Stimulated activated CD4-positive, alpha-beta T cell treated with anti-CD3 and anti-CD28 coated beads, Interleukin-15, amount 100 ng/mL, for 48 hours (primary cell): ENCODE measurements around the gene NPIPB8.
"Not testable (repeated sequence)": the region's sequence is repeated elsewhere in the genome, so short reads cannot be mapped to it uniquely, and the experiment has no call there.

Source experiments
- DNase-seq, 2 donors: peaks; one replicate each; pipeline ENCODE4 v3.0.0-alpha.2; 2020; ENCODE audit warnings: low read depth in 2 of 2

Gene NPIPB8

DNA sequence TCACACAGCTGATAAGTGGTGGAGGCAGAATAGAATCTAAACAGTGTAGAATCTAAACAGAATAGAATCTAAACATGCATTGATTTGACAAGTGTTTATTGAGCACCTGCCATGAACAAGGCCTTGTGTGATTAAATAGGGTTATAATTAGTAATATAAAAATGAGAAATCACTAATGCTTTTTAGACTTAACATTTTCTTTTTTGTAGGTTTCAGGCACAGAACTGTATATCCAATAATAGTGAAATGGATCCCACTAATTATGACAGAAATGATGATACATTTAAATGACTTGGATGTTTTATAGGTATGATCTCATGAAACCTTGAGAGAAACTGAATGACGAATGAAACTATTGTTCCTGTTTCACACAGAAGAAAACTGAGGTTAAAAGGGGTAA, at the start of gene NPIPB8:
NPIPB8 (plus strand) TSS at position 301 of the 400 bp plus-strand sequence. CDS start 296 bp downstream, outside the sequence.
- DNase-seq = not testable (repeated sequence)

DNA sequence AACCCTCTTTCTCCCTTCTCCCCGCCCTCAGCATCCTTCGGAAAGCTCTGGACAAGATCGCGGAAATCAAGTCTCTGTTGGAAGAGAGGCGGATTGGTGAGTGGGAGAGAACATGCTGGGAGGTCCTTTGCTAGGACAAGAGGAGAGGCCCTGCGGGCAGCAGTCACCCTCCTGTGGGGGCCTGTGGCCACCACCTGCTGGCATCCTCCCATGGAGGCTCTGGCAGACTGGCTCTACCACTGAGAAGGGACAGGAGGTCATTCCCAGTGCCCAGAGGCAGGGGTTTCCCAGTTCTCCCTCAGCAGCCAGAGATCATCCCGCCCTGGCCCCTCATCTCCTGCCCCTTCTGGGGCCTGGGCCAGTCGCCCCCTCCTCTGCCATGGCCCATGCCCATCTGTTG, 48.8 kb upstream of the NPIPB8 start:
- no peak for DNase-seq

DNA sequence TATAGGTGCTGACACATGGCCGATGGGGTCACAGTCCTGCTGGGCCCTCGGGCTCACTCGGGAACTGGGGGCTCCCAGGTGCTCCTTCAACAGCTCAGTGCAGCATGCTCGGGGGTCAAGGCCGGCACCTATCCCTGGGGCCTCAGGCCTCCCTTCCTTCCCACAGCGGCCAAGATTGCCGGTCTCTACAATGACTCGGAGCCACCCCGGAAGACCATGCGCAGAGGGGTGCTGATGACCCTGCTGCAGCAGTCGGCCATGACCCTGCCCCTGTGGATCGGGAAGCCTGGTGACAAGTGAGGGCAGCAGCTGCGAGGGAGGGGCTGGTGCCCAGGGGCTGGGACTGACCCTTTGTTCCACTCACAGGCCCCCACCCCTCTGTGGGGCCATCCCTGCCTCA, 47.9 kb upstream of the NPIPB8 start:
- no peak for DNase-seq

DNA sequence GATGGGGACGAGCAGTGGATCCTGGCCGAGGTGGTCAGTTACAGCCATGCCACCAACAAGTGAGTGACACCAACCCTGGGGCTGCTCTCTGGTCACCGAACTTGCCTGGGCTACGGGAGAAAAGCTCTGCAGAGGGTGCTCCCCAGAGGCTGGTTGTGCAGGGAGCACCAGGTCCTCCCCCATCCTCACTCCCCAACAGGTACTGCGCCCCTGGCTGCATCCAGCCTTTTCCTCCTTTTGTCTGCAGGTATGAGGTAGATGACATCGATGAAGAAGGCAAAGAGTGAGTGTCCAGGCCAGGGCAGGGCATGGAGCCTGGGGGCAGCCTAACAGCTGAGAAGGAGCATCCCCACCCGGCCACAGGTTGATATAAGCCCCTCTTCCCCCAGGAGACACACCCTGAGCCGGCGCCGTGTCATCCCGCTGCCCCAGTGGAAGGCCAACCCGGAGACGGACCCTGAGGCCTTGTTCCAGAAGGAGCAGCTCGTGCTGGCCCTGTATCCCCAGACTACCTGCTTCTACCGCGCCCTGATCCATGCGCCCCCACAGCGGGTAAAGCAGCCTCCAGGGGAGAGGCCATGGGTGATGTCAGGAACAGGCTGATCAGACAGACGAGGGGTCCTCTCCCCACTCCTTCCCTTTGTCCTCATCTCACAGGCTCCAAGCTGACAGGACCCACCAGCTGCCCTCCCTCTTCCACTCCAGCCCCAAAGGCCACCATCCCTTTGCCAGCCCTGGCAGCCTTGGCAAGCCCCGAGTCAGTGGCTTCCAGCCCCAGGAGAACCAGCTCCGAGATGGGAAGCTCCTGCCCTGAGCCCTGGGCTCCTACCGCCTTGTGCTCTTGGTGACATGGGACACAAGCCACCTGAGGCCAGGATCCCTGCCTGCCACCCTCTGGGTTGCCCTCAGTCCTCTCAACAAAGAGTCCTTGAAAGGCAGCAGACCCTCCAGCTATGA, 47.2 kb upstream of the NPIPB8 start:
- DNase-seq = no peak

DNA sequence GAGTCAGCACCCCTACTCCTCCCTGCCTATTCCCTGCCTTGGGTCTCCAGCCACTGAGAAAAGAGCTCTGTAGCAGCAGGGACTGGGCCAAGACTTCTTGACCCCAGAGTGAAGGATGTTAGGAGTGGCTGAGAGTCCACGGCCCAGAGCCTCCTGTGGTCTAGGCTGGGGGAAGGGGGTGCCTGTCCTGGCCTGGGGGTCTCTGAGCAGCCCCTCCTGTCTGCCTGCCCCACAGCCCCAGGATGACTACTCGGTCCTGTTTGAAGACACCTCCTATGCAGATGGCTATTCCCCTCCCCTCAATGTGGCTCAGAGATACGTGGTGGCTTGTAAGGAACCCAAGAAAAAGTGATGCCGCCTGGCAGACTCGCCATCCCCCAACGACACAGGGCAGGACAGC, 46.5 kb upstream of the NPIPB8 start:
- no peak for DNase-seq

DNA sequence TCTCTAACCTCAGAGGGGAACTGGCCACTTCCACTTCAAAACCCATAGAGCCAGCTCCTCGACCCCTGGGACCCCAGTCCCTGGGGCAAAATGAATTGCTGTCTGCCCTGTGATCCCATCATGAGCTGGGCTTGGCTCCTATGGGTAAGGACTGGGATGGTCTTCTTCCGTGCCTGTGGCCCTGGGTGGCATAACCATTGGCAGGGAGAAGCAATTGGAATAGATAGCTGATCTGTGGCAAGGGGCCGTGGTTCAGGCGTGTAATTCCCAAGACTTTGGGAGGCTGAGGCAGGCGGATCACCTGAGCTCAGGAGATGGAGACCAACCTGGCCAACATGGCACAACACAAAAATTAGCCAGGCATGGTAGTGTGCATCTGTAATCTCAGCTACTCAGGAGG, 45.4 kb upstream of the NPIPB8 start:
- DNase-seq = no peak

DNA sequence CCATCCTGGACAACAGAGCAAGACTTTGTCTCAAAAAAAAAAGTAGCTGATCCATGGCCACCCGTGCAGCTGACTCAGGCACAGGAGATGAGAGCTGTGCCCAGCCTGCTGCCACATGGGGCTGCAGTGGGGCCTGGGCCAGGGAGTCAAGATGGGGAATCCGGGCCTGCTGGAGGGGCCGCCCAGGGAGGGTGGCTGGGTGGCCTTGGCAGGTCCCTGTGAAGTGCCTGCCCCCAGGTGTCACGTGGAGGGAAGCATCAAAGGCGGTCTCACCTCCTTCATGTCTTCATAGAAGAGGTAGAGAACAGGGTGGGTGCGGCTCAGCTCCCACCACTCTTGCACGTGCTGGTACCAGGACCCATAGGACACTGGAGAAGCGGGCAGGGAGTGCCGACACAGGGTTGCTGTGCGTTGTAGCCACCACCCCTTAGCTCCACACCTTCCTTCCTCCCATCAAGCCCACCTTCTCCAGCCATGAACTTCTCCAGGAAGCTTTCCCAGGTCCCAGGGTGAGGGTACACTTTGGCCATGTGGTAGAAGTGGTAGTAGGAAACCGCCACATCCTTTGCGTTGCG, 44.8 kb upstream of the NPIPB8 start:
- DNase-seq = no peak

DNA sequence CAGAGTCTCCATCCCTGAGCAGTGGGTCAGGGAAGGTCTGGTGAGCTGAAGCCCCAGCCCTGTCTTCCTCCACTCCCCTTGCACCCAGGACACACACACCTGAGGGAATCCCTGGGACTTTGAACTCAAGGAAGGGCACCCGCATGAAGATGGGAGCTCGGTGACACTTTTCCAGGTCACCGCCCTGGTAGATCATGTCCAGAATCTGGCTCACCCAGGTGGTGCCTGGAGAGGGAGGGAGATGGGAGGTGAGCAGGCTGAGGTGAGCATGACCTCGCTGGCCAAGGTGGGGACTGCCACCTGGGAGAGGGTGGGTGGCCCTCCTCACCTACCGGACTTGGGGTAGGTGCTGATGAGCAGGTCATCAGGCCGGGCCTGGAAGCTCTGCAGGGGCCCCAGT, 42.4 kb upstream of the NPIPB8 start:
- not testable (repeated sequence) for DNase-seq

DNA sequence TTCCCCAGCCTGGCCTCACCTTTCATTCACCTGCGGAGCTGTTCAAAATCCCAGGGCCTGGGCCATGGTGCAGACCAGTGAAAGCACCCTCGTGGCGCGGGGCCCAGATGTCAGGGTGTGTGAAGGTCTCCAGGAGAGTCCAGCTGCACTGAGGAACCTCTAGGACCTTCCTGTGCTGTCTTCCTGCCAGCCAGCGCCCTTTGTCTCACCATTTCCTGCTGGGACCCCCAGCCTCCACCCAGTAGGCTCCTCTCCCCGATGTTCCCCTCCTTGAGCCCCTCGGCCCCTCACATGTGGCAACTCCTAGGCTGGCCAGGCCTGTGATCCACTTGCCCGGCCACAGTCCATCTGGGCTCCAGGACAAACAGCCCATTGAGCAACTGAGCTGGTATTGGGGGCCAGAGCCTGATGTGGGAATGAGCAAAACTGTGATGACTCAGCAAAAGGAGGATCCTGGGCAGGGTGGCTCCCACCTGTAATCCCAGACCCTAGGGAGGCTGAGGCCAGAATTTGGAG, 41.7 kb upstream of the NPIPB8 start:
- DNase-seq = no peak

DNA sequence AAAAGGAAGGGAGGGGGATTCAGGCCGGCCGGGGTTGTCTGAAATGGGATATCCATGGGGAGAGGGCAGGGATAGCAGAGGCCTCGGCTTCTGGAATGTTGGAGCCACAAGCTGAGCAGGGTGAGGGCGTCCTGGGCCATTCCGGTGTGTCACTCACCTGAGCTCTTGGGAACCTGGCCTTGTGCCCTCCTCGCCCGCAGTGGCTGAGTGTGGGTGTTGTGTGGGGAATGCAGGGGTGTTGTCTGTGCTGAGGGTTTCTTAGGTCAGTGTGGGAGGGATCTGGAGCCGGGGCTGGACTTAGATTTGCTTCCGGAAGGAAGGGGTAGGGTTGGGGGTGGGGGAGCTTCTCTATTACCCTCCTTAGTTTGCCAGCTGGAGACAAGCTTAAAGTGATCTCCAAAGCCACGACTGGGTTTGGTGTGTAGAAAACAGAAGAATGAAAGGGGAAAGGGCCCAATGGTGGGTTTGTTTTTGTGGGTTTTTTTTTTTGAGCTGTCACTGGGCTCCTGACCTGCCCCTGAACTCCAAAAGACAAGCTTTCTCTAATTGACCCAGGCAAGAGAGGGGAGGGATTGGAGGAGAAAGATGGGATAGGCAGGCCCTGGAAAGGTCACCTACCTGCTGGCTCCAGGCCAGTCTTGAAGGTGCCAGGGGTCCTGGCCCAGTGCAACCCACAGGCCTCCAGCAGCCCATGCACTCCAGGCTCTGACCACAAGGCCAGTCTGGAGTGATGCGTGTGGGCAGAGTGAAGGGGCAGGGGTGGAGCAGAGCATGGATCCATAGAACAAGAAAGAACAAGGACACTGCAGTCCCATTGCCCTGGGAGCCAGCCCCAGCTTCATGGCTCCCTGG, 40.8 kb upstream of the NPIPB8 start, which contains the start of gene SULT1A2:
SULT1A2 (minus strand) TSS at position 211 of the 852 bp plus-strand sequence. CDS start 1,120 bp downstream, outside the sequence.
- DNase-seq = no peak

DNA sequence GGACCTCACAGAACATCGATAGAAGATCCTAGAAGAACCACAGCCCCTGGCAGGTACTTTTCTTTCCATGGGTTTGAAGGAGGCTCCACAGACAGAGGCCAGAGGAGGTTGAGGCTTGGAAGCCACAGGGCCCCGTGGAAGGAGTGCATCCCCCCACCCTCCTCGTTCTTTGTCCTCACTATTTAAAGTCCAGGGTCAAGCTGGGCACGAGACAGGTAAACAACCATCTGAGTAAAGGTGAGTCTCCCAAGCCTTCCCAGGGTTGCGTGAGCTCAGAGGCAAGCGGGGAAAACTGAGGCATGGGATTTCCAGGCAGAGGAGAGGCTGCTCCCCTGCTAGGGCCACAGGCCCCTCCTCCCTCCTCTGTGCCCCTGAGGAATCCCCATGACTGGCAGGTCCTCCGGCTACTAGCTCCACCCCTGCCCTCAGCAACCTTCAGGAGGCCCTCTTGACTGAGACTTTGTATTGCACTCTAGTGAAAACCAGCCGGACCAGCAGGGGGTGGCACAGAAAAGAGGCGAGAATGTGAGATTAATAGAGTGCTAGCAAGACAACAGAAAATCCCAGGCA, 40.1 kb upstream of the NPIPB8 start:
- no peak for DNase-seq

DNA sequence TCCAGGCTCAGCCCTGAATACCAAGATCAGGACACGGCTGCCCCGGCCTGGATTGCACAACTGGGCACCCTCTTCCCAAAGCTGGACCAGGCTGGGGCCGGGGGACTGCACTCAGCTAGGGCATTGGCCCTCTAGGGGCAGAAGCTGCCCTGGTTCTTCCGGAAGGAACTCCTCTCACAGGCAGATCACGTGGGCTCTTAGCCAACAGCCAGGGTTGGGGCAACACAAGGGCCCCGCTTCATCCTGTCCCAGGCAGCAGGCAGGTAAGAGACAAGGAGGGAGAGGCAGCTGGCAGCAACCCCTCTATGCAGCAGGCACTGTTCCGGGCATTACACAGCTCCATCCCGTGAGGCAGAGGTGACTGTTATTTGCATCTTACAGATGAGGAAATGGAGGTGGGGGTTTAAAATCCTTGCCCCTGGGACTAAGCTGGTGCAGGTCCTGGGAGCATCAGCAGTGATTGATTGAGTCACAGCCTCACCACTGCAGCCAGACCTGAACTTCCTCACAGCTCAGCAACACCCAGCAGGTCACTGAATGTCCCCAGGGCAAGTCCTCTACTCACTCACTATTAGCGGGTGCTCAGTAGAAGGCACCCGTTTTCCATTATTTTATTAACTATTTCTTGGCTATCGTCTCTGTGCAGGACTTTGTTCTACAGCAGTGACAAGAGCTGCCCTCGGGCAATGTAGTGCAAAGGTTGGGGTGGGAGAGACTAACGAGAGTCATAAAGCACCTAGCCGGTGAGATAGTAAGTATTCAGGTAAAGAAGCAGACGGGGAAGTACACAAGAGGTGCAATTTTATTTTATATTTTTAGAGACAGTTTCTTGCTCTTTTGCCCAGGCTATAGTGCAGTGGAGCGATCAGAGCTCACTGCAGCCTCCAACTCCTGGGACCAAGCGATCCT, 38.2 kb upstream of the NPIPB8 start:
- DNase-seq = not testable (repeated sequence)

DNA sequence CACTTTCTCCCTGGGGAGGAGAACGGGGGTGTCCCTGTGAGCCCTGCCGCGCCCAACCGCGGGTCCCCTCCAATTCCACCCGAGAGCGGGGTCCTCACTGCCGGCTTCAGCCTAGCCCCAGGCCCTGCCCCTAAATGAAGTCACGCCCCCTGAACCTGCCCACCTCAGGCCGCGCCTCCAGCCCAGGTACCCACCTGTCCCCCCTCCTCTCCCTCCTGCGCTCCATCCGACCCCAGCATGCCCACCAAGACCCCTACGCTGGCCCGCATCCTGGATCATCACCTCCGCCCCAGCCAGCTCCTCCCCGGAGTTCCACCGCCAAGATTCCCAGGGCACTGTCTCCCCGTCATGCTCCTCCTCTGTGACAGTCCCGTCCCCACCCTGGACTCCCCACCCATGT, 36.9 kb upstream of the NPIPB8 start:
- not testable (repeated sequence) for DNase-seq

DNA sequence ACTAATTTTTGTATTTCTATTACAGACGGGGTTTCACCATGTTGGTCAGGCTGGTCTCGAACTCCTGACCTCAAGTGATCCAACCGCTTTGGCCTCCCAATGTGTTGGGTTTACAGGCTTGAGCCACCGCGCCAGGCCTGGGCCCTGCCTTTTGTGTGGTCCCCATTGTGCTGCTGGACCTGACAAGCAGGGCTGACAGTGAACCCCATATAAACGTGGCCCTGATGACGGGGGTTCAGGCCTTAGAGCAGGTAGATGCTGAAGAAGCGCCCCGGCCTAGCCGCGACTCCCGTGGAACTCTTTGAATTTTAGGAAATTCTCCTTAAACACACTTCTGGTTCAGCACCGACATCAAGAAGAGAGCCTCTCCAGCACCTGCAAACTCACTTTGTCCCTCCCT, 36.3 kb upstream of the NPIPB8 start:
- not testable (repeated sequence) for DNase-seq

DNA sequence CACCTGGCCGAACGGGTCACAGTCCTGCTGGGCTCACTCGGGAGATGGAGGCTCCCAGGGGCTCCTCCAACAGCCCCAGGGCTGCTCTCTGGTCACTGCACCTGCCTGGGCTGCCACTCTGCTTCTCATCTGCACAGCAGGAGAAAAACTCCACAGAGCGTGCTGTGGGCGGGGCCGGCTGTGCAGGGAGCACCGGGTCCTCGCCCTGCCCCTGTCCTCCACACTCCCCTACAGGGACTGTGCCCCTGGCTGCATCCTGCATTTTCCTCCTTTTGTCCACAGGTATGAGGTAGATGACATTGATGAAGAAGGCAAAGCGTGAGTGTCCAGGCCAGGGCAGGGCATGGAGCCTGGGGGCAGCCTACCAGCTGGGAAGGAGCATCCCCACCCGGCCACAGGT, 35.8 kb upstream of the NPIPB8 start:
- DNase-seq = not testable (repeated sequence)

DNA sequence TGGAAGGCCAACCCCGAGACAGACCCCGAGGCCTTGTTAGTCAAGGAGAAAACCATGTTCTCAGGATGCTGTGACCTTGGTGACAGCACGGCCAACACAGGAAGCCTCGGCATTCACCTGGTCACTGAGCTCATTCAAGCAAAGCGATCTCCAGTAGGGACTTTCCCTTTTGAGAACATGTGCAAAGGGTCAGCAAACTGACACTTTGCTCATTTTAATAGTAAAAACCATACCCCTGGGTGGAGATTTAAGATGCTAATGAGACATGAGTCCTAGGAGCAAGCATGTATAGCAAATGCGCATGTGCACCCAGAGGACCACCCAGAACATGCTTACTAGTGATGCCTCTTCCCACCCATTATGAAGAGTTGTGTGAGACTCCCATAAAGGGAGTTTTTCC, 35.3 kb upstream of the NPIPB8 start:
- DNase-seq = no peak

DNA sequence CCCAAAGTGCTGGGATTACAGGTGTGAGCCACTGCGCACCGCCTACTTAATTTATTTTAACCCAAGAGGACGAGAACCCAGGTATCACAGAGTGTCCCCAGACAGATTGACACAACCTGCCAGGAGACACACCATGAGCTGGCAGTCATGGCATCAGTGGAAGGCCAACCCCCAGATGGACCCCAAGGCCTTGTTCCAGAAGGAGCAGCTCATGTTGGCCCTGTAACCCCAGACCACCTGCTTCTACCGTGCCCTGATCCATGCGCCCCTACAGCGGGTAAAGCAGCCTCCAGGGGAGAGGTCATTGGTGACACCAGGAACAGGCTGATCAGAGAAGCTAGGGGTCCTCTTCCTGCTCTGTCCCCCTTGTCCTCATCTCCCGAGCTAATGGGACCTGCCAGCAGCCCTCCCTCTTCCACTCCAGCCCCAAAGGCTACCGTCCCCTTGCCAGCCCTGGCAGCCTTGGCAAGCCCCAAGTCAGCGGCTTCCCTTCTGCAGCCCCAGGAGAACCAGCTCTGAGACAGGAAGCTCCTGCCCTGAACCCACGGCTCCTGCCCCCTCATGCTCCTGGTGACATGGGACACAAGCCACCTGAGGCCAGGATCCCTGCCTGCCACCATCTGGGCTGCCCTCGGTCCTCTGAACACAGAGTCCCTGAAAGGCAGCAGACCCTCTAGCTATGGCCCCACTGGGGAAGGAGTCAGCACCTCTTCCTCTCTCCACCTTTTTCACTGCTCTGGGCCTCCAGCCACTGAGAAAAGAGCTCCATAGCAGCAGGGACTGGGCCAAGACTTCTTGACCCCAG, 34.3 kb upstream of the NPIPB8 start:
- no peak for DNase-seq

DNA sequence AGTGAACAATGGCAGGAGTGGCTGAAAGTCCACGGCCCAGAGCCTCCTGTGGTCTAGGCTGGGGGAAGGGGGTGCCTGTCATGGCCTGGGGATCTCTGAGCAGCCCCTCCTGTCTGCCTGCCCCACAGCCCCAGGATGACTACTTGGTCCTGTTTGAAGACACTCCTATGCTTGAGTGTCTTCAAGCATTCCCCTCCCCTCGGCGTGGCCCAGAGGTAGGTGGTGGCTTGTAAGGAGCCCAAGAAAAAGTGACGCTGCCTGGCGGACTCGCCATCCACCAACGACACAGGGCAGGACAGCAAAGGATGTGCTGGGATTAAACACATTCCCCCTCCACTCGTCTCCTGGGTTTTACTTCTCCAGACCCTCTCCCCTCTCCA, 33.7 kb upstream of the NPIPB8 start:
- DNase-seq = no peak

DNA sequence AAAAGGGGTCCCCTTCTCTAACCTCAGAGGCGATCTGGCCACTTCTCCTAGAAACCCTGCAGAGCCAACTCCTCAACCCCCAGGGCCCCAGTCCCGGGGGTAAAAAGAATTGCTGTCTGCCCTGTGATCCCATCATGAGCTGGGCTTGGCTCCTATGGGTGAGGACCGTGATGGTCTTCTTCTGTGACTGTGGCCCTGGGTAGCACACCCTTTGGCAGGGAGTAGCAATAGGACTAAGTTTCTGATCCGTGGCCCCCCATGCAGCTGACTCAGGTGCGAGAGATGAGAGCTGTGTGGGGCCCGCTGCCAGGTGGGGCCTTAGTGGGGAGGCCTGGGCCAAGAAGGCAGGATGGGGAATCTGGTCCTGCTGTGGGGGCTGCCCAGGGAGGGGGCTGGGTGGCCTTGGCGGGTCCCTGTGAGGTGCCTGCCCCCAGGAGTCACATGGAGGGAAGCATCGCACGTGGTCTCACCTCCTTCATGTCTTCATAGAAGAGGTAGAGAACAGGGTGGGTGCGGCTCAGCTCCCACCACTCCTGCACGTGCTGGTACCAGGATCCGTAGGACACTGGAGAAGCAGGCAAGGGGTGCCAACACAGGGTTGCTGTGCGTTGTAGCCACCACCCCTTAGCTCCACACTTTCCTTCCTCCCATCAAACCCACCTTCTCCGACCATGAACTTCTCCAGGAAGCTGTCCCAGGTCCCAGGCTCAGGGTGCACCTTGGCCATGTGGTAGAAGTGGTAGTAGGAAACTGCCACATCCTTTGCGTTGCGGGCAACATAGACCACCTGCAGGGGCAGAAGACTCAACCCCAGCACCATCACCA, 31.4 kb upstream of the NPIPB8 start:
- no peak for DNase-seq
